ENCODE measurements around the gene FOXO1.

GRCh38 chr13:40527914-40528313, 138.5 kb downstream of the FOXO1 start:
- no peak for TF ChIP-seq CTCF (conservative IDR thresholded peaks at IDR 0.05 in 1 of 2, IDR thresholded peaks at IDR 0.05 in 1 of 2; ENCODE audit: low read depth in 1 of 2, low read length in 2 of 2)
- TF ChIP-seq EZH2 (IDR thresholded peaks at IDR 0.05; ENCODE audit: low read length, missing control alignments): no peak
